CD14-positive monocyte (primary cell): ENCODE data around the gene IL17C. TPM values are rescaled to one million over a fixed set of nuclear protein-coding genes. Genes with fewer than 3 reads are reported as not detected.

Source experiments
- DNase-seq, 3 donors: peaks; one replicate each; pipeline ENCODE4 v3.0.0-alpha.2; 2011 to 2022
- H2AFZ ChIP-seq: 2 replicates; pipeline ENCODE4 v1.6.0; 2012; ENCODE audit warnings: mild to moderate bottlenecking, low read depth, low read length, inconsistent platforms; ENCODE audit not compliant: insufficient read depth, poor library complexity, severe bottlenecking
- H3K27ac ChIP-seq, 2 donors: 1 replicate in 1 of 2; 2 replicates in 1 of 2; pipeline ENCODE4 v1.5.1; 2012 to 2013; ENCODE audit warnings: low read length in 2 of 2, control low read depth in 1 of 2, inconsistent platforms in 1 of 2, low read depth in 1 of 2, mild to moderate bottlenecking in 1 of 2
- H3K27me3 ChIP-seq, 2 donors: one replicate each; pipeline versions ENCODE4 v1.6.0 to v1.6.1; 2011 to 2013; ENCODE audit warnings: low read length in 2 of 2; ENCODE audit not compliant: control insufficient read depth in 2 of 2, insufficient read depth in 2 of 2
- H3K36me3 ChIP-seq, 2 donors: replicated peaks in 1 of 2; 1 replicate in 1 of 2; 2 replicates in 1 of 2; pipeline versions ENCODE4 v1.5.1 to v1.6.1; 2012 to 2013; ENCODE audit warnings: low read length in 2 of 2, control low read depth in 1 of 2, inconsistent platforms in 1 of 2, mild to moderate bottlenecking in 1 of 2; ENCODE audit not compliant: insufficient read depth in 2 of 2, control insufficient read depth in 1 of 2
- H3K4me1 ChIP-seq, 2 donors: 1 replicate in 1 of 2; 2 replicates in 1 of 2; pipeline versions ENCODE4 v1.5.1 to v1.6.1; 2012 to 2013; ENCODE audit warnings: low read length in 2 of 2, control low read depth in 1 of 2, inconsistent platforms in 1 of 2, mild to moderate bottlenecking in 1 of 2, moderate library complexity in 1 of 2; ENCODE audit not compliant: insufficient read depth in 2 of 2, control insufficient read depth in 1 of 2
- H3K4me2 ChIP-seq: replicated peaks from 2 replicates; pipeline ENCODE3; 2012; ENCODE audit warnings: low read length, moderate library complexity, mild to moderate bottlenecking; ENCODE audit not compliant: poor library complexity, severe bottlenecking; ENCODE audit errors: extremely low read depth
- H3K4me3 ChIP-seq, 3 experiments: fragments of 200-600 bp in 1 of 3; sonication (generic) in 1 of 3; replicated peaks in 1 of 3; 1 replicate in 2 of 3; 2 replicates in 1 of 3; pipeline ENCODE4 v1.5.1; 2011 to 2013; ENCODE audit warnings: low read length in 3 of 3, mild to moderate bottlenecking in 3 of 3, control low read depth in 2 of 3, low read depth in 2 of 3, inconsistent platforms in 1 of 3, moderate library complexity in 1 of 3
- H3K79me2 ChIP-seq: 2 replicates; pipeline ENCODE4 v1.6.0; 2012; ENCODE audit warnings: mild to moderate bottlenecking, control low read depth, inconsistent platforms, low read length, moderate library complexity; ENCODE audit not compliant: insufficient read depth
- H3K9ac ChIP-seq: 2 replicates; pipeline ENCODE4 v1.6.0; 2017; ENCODE audit warnings: low read length, mild to moderate bottlenecking; ENCODE audit not compliant: insufficient read depth, poor library complexity, severe bottlenecking
- H3K9me3 ChIP-seq, 2 donors: replicated peaks in 1 of 2; 1 replicate in 1 of 2; 2 replicates in 1 of 2; pipeline versions ENCODE4 v1.5.1 to v1.6.1; 2012 to 2013; ENCODE audit warnings: low read length in 2 of 2, control low read depth in 1 of 2; ENCODE audit not compliant: control insufficient read depth in 1 of 2, insufficient read depth in 1 of 2
- H4K20me1 ChIP-seq: 2 replicates; pipeline ENCODE4 v1.6.0; 2012; ENCODE audit warnings: mild to moderate bottlenecking, low read length, control low read depth, moderate library complexity; ENCODE audit not compliant: insufficient read depth
- H3K27ac Mint-ChIP-seq, 7 donors: one replicate each; pipeline ENCODE4 v1.8.0; 2020; ENCODE audit warnings: mild to moderate bottlenecking in 7 of 7, mixed read lengths in 7 of 7, moderate library complexity in 6 of 7, inconsistent platforms in 2 of 7
- H3K27me3 Mint-ChIP-seq, 3 donors: one replicate each; pipeline ENCODE4 v1.8.0; 2021 to 2022; ENCODE audit warnings: low read depth in 3 of 3, mild to moderate bottlenecking in 3 of 3, mixed read lengths in 3 of 3, moderate library complexity in 3 of 3, inconsistent platforms in 1 of 3
- H3K36me3 Mint-ChIP-seq, 2 donors: one replicate each; pipeline ENCODE4 v1.8.0; 2020; ENCODE audit warnings: mixed read lengths in 2 of 2, inconsistent platforms in 1 of 2, mild to moderate bottlenecking in 1 of 2
- H3K4me1 Mint-ChIP-seq: one replicate; pipeline ENCODE4 v1.8.0; 2020; ENCODE audit warnings: mild to moderate bottlenecking, mixed read lengths
- H3K4me3 Mint-ChIP-seq, 2 donors: one replicate each; pipeline ENCODE4 v1.8.0; 2020; ENCODE audit warnings: mild to moderate bottlenecking in 2 of 2, mixed read lengths in 2 of 2, moderate library complexity in 1 of 2
- H3K9me3 Mint-ChIP-seq, 7 donors: one replicate each; pipeline ENCODE4 v1.8.0; 2020 to 2022; ENCODE audit warnings: mixed read lengths in 7 of 7, mild to moderate bottlenecking in 6 of 7, moderate library complexity in 6 of 7, inconsistent platforms in 2 of 7
- WGBS: methylation state at CpG from one replicate; pipeline ENCODE4 v1.1.5; 2013; ENCODE audit warnings: missing lambda C conversion rate; ENCODE audit not compliant: insufficient coverage; 5-methylcytosine and 5-hydroxymethylcytosine counted together
- intact Hi-C, 2 donors: fragments of 100-400 bp; cut with micrococcal nuclease; formaldehyde crosslinking; loops; one replicate each; pipeline versions ENCODE4 v1.15.0 to v1.15.1; 2023
- polyA plus RNA-seq, 3 donors: library from polyadenylated mRNA; depleted of rRNA in 1 of 3; unstranded in 2 of 3; stranded (reverse) in 1 of 3; fragments of 300-500 nt in 2 of 3; fragments of >200 nt in 1 of 3; fragmentation: Illumina TruSeq in 2 of 3; gene quantifications; 1 replicate in 2 of 3; 2 replicates in 1 of 3; pipeline ENCODE4 v1.2.3, GENCODE V29; 2012 to 2021
- TF ChIP-seq, protein P1 (sequence below): fragments of 200-600 bp; IDR thresholded peaks from one replicate; pipeline ENCODE4 v1.8.0; 2022; ENCODE audit warnings: antibody characterized with exemption, mild to moderate bottlenecking

IL17C gene
- polyA plus RNA-seq, 3 donors = 0.08 TPM; not detected in 2

DNA sequence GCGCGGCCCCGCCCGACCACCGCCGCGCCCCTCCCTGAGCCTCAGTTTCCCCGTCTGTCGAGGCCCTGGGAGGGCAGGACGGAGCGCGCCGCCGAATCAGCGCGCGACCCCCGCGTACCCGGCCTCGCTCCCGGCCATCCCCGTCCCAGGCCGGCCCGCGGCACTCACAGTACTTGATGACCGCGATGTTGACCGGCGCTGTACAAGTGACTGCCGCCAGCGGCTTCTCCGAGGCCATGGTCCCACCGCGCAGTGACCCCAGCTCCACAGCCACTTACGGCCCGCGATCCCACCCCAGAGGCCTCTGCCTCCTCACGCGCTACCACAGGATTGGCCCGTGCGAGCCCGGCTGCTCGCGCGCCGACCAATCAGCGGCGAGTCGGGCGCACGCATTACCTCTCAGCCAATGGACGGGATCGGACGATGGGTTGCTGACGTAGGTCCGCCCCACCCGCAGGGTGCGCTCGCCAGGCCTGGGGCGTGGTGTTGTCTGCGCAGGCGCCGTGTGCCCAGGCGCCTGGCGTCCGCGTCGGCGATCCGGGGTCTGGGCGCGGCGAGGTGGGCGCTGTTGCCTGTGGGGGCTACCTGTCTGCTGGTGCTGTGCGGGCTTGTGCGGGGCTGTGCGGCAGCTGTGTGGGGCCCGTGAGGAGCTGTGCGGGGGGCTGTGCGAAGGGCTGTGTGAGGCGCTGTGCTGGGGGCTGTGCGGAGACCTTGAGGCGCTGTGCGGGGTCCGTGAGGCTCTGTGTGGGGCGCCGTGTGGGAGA is 24.7 kb downstream of the IL17C start, which contains the start of gene MVD:
TSS of gene MVD (minus strand) at position 249 of the 764 bp plus-strand sequence. CDS start at position 238, 11 bp downstream.
- Histone ChIP-seq H3K4me2 (peak within 1 kb of the TSS; percentile 82), H3K27ac (peak within 1 kb of the TSS; percentile 20 to 93), H3K27me3 (no peaks in the 10 kb centered on the region), H3K36me3 (no peaks in the 10 kb centered on the region), H3K9ac (peak within 1 kb of the TSS; percentile 85), H2AFZ (peak within 1 kb of the TSS; percentile 92), H4K20me1 (no peaks in the 10 kb centered on the region), H3K4me1 (peaks cover 20 to 21% of the 10 kb centered on the region in 2 donors), H3K79me2 (peaks cover 6% of the 10 kb centered on the region), H3K4me3 (peak within 1 kb of the TSS; percentile 69 to 87 (median 81)), H3K9me3 (no peaks in the 10 kb centered on the region)
- Mint-ChIP-seq H3K27ac (peak within 1 kb of the TSS; percentile 83 to 98 (median 92)), H3K9me3 (no peaks in the 10 kb centered on the region), H3K4me1 (peaks cover 19% of the 10 kb centered on the region), H3K36me3 (peaks cover 12 to 25% of the 10 kb centered on the region in 2 donors), H3K4me3 (peak within 1 kb of the TSS; percentile 83 to 91), H3K27me3 (peaks cover 0 to 3% (median 3%) of the 10 kb centered on the region in 3 donors)
- peak; percentile 97 to 98 (median 98) for DNase-seq
- under 1% methylated on average over 88 of the region's 88 CpGs for WGBS
- intact Hi-C loops = loop anchor here (2.0 to 10.0 kb wide), 4 partner anchors 22 to 91 kb away; partner anchors contain the start of gene ZC3H18 (in 2 of the 2)
- TF ChIP-seq, protein P1, sequence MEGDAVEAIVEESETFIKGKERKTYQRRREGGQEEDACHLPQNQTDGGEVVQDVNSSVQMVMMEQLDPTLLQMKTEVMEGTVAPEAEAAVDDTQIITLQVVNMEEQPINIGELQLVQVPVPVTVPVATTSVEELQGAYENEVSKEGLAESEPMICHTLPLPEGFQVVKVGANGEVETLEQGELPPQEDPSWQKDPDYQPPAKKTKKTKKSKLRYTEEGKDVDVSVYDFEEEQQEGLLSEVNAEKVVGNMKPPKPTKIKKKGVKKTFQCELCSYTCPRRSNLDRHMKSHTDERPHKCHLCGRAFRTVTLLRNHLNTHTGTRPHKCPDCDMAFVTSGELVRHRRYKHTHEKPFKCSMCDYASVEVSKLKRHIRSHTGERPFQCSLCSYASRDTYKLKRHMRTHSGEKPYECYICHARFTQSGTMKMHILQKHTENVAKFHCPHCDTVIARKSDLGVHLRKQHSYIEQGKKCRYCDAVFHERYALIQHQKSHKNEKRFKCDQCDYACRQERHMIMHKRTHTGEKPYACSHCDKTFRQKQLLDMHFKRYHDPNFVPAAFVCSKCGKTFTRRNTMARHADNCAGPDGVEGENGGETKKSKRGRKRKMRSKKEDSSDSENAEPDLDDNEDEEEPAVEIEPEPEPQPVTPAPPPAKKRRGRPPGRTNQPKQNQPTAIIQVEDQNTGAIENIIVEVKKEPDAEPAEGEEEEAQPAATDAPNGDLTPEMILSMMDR = no peak

- no peak for DNase-seq
- H3K27ac ChIP-seq = no peak overlapping the region
- Mint-ChIP-seq H3K27me3 (peaks cover 0 to 3% (median 2%) of the 10 kb centered on the region in 3 donors), H3K4me3 (no peak overlapping the region), H3K27ac (no peak overlapping the region), H3K36me3 (peaks cover 5 to 21% of the 10 kb centered on the region in 2 donors), H3K9me3 (no peaks in the 10 kb centered on the region), H3K4me1 (peaks cover 19% of the 10 kb centered on the region)
- H4K20me1 ChIP-seq = no peaks in the 10 kb centered on the region
- no peaks in the 10 kb centered on the region for H3K27me3 ChIP-seq
- no peak overlapping the region for H3K4me3 ChIP-seq
- H3K4me1 ChIP-seq = peaks cover 20 to 21% of the 10 kb centered on the region in 2 donors
- TF ChIP-seq, protein P1 = no peak
- H3K9ac ChIP-seq = no peak overlapping the region
- H3K36me3 ChIP-seq = no peaks in the 10 kb centered on the region
- no peak overlapping the region for H3K4me2 ChIP-seq
- H3K9me3 ChIP-seq = no peaks in the 10 kb centered on the region
- H3K79me2 ChIP-seq = peaks cover 6% of the 10 kb centered on the region
- H2AFZ ChIP-seq = no peak overlapping the region
- intact Hi-C loops = loop anchor here (2.0 to 10.0 kb wide), 2 partner anchors 14 to 90 kb away; partner anchors contain the start of gene ZC3H18 (in 1 of the 2)
- WGBS = 92% methylated on average over 3 of the region's 4 CpGs
Measured at GRCh38 chr16:88665148-88665547, 26.8 kb downstream of the IL17C start.
